Panc1 (cell line): Measurements from ENCODE around the gene FAT2. TPM values are rescaled to one million over a fixed set of nuclear protein-coding genes. Genes with fewer than 3 reads are reported as not detected.

Source experiments
- ATAC-seq: fragments of 200-7000 bp; cut with Tn5 transposase; 2 replicates; pipeline ENCODE4 v1.9.1; 2020; ENCODE audit warnings: mild to moderate bottlenecking, moderate library complexity
- BruUV-seq: library from RNA; stranded (reverse); fragments of 400-500 nt; replicated peaks from 2 replicates; lab custom pipeline; 2021; lab: Mats Ljungman, UMichigan
- CTCF ChIA-PET: fragments of 300-600 bp; sonication (Branson Sonifier 250); formaldehyde crosslinking; loops from one replicate; lab custom pipeline; 2022; ENCODE audit warnings: antibody characterized with exemption; lab: Charles Lee
- POLR2A ChIA-PET: fragments of 300-600 bp; sonication (Branson Sonifier 250); formaldehyde crosslinking; loops from one replicate; lab custom pipeline; 2022; ENCODE audit warnings: antibody characterized with exemption; lab: Charles Lee
- DNase-seq: peaks from one replicate; pipeline ENCODE4 v3.0.0-alpha.2; 2010; ENCODE audit warnings: low read depth, low spot score
- H3K27ac ChIP-seq: 2 replicates; pipeline ENCODE4 v1.5.1; 2011; ENCODE audit warnings: mild to moderate bottlenecking, low read length, inconsistent platforms
- H3K27me3 ChIP-seq: fragments of 200-500 bp; sonication (Bioruptor generic); 2 replicates; pipeline ENCODE4 v1.6.0; 2014; ENCODE audit warnings: low read length, inconsistent platforms; ENCODE audit not compliant: control insufficient read depth, insufficient read depth
- H3K36me3 ChIP-seq: fragments of 200-500 bp; sonication (Bioruptor generic); 2 replicates; pipeline ENCODE4 v1.5.1; 2014; ENCODE audit warnings: inconsistent platforms, mild to moderate bottlenecking, low read length, moderate library complexity; ENCODE audit not compliant: control insufficient read depth, insufficient read depth
- H3K4me1 ChIP-seq: 2 replicates; pipeline ENCODE4 v1.5.1; 2011; ENCODE audit warnings: inconsistent platforms, mild to moderate bottlenecking, low read length, moderate library complexity; ENCODE audit not compliant: control insufficient read depth, insufficient read depth
- H3K4me3 ChIP-seq, 2 experiments: 2 replicates each; pipeline ENCODE4 v1.5.1; 2011 to 2012; ENCODE audit warnings: low read depth in 2 of 2, low read length in 2 of 2, mild to moderate bottlenecking in 2 of 2, inconsistent platforms in 1 of 2, moderate library complexity in 1 of 2
- H3K9me3 ChIP-seq: fragments of 200-500 bp; sonication (Bioruptor generic); 2 replicates; pipeline ENCODE4 v1.5.1; 2014; ENCODE audit warnings: low read depth, mild to moderate bottlenecking, inconsistent platforms, low read length, moderate library complexity; ENCODE audit not compliant: control insufficient read depth, insufficient read depth
- CTCF ChIP-seq: fragments of 450-650 bp; IDR thresholded peaks from 2 replicates; pipeline ENCODE4 v1.5.1; 2017; ENCODE audit warnings: mild to moderate bottlenecking
- POLR2AphosphoS5 ChIP-seq: IDR thresholded peaks from 2 replicates; pipeline ENCODE4 v1.6.1; 2012; ENCODE audit warnings: mild to moderate bottlenecking, low read depth, low read length, moderate library complexity
- REST ChIP-seq, 2 experiments: IDR thresholded peaks; 2 replicates each; pipeline ENCODE4 v1.6.1; 2011 to 2012; ENCODE audit warnings: low read depth in 2 of 2, control low read depth in 1 of 2, low read length in 1 of 2, mild to moderate bottlenecking in 1 of 2, moderate library complexity in 1 of 2; ENCODE audit not compliant: insufficient read depth in 1 of 2
- SIN3A ChIP-seq: IDR thresholded peaks from 2 replicates; pipeline ENCODE4 v1.6.1; 2012; ENCODE audit warnings: low read depth, mild to moderate bottlenecking, low read length, moderate library complexity, borderline replicate concordance; ENCODE audit not compliant: insufficient read depth
- TCF7L2 ChIP-seq: IDR thresholded peaks from 2 replicates; pipeline ENCODE4 v1.6.1; 2011; ENCODE audit warnings: mild to moderate bottlenecking, low read depth, low read length, inconsistent platforms
- in situ Hi-C: cut with HindIII; loops from 2 replicates; pipeline ENCODE4 v1.10.0; 2016; ENCODE audit warnings: low sequenced_read_pairs, low pct_unique_long_range_greater_than_20kb
- intact Hi-C: fragments of 100-400 bp; cut with micrococcal nuclease; formaldehyde crosslinking; loops from one replicate; pipeline ENCODE4 v1.10.0; 2022; ENCODE audit not compliant: unreplicated experiment
- total RNA-seq: library from RNA; stranded (reverse); gene quantifications from one replicate; pipeline ENCODE4 v1.2.1, GENCODE V29; 2021; ENCODE audit not compliant: unreplicated experiment

Gene FAT2
- total RNA-seq, 1 experiment from 2014 or later: not detected

- no peak overlapping the region for H3K4me3 ChIP-seq
- intact Hi-C loops (no loop called here), in situ Hi-C loops (no loop called here)
- no peaks in the 10 kb centered on the region for H3K9me3 ChIP-seq
- no peak overlapping the region for H3K27ac ChIP-seq
- H3K4me1 ChIP-seq: 0 out of 2 replicates have a peak, but pooled peaks cover 2% of the 10 kb centered on the region
- TF ChIP-seq TCF7L2: no peak
- TF ChIP-seq POLR2AphosphoS5: no peak
- TF ChIP-seq REST (IDR thresholded peaks at IDR 0.05; ENCODE audit: insufficient read depth in 1 of 2, low read depth in 2 of 2, low read length in 1 of 2): no peak
- no peaks in the 10 kb centered on the region for H3K27me3 ChIP-seq
- no TSS peak for BruUV-seq
- ChIA-PET POLR2A (no interaction called here), CTCF (no interaction called here)
- ATAC-seq: no peak
- no peaks in the 10 kb centered on the region for H3K36me3 ChIP-seq
- no peak for DNase-seq
Observed at GRCh38 chr5:151619812-151620460, 28.8 kb upstream of the FAT2 start.

- TF ChIP-seq TCF7L2 (no peak), SIN3A (no peak), REST (IDR thresholded peaks at IDR 0.05; ENCODE audit: insufficient read depth in 1 of 2, low read depth in 2 of 2, low read length in 1 of 2) (no peak), POLR2AphosphoS5 (no peak), CTCF (no peak)
- ATAC-seq: no peak
- no peak overlapping the region for H3K4me3 ChIP-seq
- ChIA-PET POLR2A (no interaction called here), CTCF (no interaction called here)
- 0 out of 2 replicates have a peak, but pooled peaks cover 2% of the 10 kb centered on the region for H3K4me1 ChIP-seq
- no peaks in the 10 kb centered on the region for H3K36me3 ChIP-seq
- BruUV-seq: no TSS peak
- in situ Hi-C loops (no loop called here), intact Hi-C loops (no loop called here)
- H3K27ac ChIP-seq: no peak overlapping the region
- no peaks in the 10 kb centered on the region for H3K9me3 ChIP-seq
- H3K27me3 ChIP-seq: no peaks in the 10 kb centered on the region
- DNase-seq: no peak
Observed at GRCh38 chr5:151618907-151619306, 27.8 kb upstream of the FAT2 start.
